Activated CD8-positive, alpha-beta memory T cell treated with anti-CD3 and anti-CD28 coated beads, Interleukin-2, amount 10 ng/mL, durations not matched to agents 7 days and 5 days (primary cell): ENCODE measurements around the gene PLXNB2. TPM values are rescaled to one million over a fixed set of nuclear protein-coding genes. Genes with fewer than 3 reads are reported as not detected.
"Not testable (repeated sequence)": the region's sequence is repeated elsewhere in the genome, so short reads cannot be mapped to it uniquely, and the experiment has no call there.

Source experiments
- ATAC-seq: fragments of 150-1000 bp; cut with Tn5 transposase; one replicate; pipeline ENCODE4 v1.10.0; 2021; ENCODE audit warnings: moderate library complexity
- CTCF ChIA-PET: fragments of 350-600 bp; sonication (Branson Sonifier 250); formaldehyde crosslinking; loops from one replicate; lab custom pipeline; 2021; ENCODE audit warnings: antibody characterized with exemption; lab: Charles Lee
- DNase-seq: peaks from one replicate; pipeline ENCODE4 v3.0.0-alpha.2; 2020
- H3K27ac Mint-ChIP-seq: one replicate; pipeline ENCODE4 v1.8.0; 2021; ENCODE audit warnings: mild to moderate bottlenecking, mixed read lengths
- H3K27me3 Mint-ChIP-seq: one replicate; pipeline ENCODE4 v1.8.0; 2021; ENCODE audit warnings: mixed read lengths
- H3K36me3 Mint-ChIP-seq: one replicate; pipeline ENCODE4 v1.8.0; 2021; ENCODE audit warnings: mild to moderate bottlenecking, mixed read lengths
- H3K4me1 Mint-ChIP-seq: one replicate; pipeline ENCODE4 v1.8.0; 2021; ENCODE audit warnings: mixed read lengths
- H3K4me3 Mint-ChIP-seq: one replicate; pipeline ENCODE4 v1.8.0; 2021; ENCODE audit warnings: mild to moderate bottlenecking, moderate library complexity, mixed read lengths
- H3K9me3 Mint-ChIP-seq: one replicate; pipeline ENCODE4 v1.8.0; 2022; ENCODE audit warnings: low read depth, mixed read lengths
- total RNA-seq, 2 experiments: library from RNA; stranded (reverse); gene quantifications; one replicate each; pipeline ENCODE4 v1.2.3, GENCODE V29; 2021

The PLXNB2 gene
- total RNA-seq, 2 experiments from 2014 or later, result 23.4 to 26.6 TPM

GRCh38 chr22:50274311-50274710, 33.1 kb downstream of the PLXNB2 start:
- DNase-seq (peak; percentile 70), ATAC-seq (no peak)
- H3K27ac Mint-ChIP-seq, result no peak overlapping the region
- no peaks in the 10 kb centered on the region for H3K36me3 Mint-ChIP-seq
- peaks cover 5% of the 10 kb centered on the region for H3K27me3 Mint-ChIP-seq
- CTCF ChIA-PET, result interaction anchor here (0.7 to 6.3 kb wide), 6 partner anchors 23 to 346 kb away, joined by 3 to 105 read pairs (median 8); partner anchors contain the start of genes DENND6B and HDAC10
- peaks cover 11% of the 10 kb centered on the region for H3K4me1 Mint-ChIP-seq
- no peak overlapping the region for H3K4me3 Mint-ChIP-seq
- no peaks in the 10 kb centered on the region for H3K9me3 Mint-ChIP-seq

GRCh38 chr22:50273781-50274180, 33.7 kb downstream of the PLXNB2 start:
- not testable (repeated sequence) for DNase-seq, H3K4me3 Mint-ChIP-seq, ATAC-seq, H3K9me3 Mint-ChIP-seq, H3K27ac Mint-ChIP-seq, H3K36me3 Mint-ChIP-seq, H3K27me3 Mint-ChIP-seq
- CTCF ChIA-PET, result interaction anchor here (0.9 to 6.3 kb wide), 7 partner anchors 19 to 224 kb away, joined by 3 to 105 read pairs (median 6); partner anchors contain the start of genes DENND6B and HDAC10
- H3K4me1 Mint-ChIP-seq, result peaks cover 11% of the 10 kb centered on the region

- not testable (repeated sequence) for H3K9me3 Mint-ChIP-seq
Observed at GRCh38 chr22:50273352-50273751, 34.1 kb downstream of the PLXNB2 start.

GRCh38 chr22:50272044-50272802, 35.2 kb downstream of the PLXNB2 start:
- Mint-ChIP-seq H3K27ac (no peak overlapping the region), H3K4me3 (no peak overlapping the region), H3K36me3 (no peaks in the 10 kb centered on the region), H3K9me3 (no peaks in the 10 kb centered on the region), H3K27me3 (peaks cover 5% of the 10 kb centered on the region), H3K4me1 (peaks cover 18% of the 10 kb centered on the region)
- DNase-seq, result no peak
- ATAC-seq, result no peak
- CTCF ChIA-PET, result interaction anchor here (0.9 to 6.3 kb wide), 13 partner anchors 10 to 226 kb away, joined by 3 to 105 read pairs (median 5); partner anchors contain the start of genes DENND6B and HDAC10

More at GRCh38 chr22:50273352-50273751, 34.1 kb downstream of the PLXNB2 start:
- not testable (repeated sequence) for H3K4me3 Mint-ChIP-seq, DNase-seq, H3K36me3 Mint-ChIP-seq, ATAC-seq, H3K27me3 Mint-ChIP-seq, H3K27ac Mint-ChIP-seq
- H3K4me1 Mint-ChIP-seq, result peaks cover 14% of the 10 kb centered on the region
- CTCF ChIA-PET, result interaction anchor here (0.9 to 6.3 kb wide), 7 partner anchors 20 to 225 kb away, joined by 3 to 105 read pairs (median 6); partner anchors contain the start of genes DENND6B and HDAC10

GRCh38 chr22:50271519-50271970, 35.9 kb downstream of the PLXNB2 start:
- ATAC-seq, result peak; percentile 27
- no peak overlapping the region for H3K27ac Mint-ChIP-seq

GRCh38 chr22:50270666-50271394, 36.6 kb downstream of the PLXNB2 start:
- H3K36me3 Mint-ChIP-seq, result no peaks in the 10 kb centered on the region
- CTCF ChIA-PET, result interaction anchor here (1.2 to 6.3 kb wide), 4 partner anchors 20 to 227 kb away, joined by 3 to 105 read pairs (median 9); partner anchors contain the start of genes DENND6B and HDAC10

More at GRCh38 chr22:50271519-50271970, 35.9 kb downstream of the PLXNB2 start:
- DNase-seq, result peak; percentile 71
- CTCF ChIA-PET, result interaction anchor here (1.1 to 6.3 kb wide), 9 partner anchors 9 to 227 kb away, joined by 3 to 105 read pairs (median 5); partner anchors contain the start of genes DENND6B and HDAC10
- H3K4me1 Mint-ChIP-seq, result peaks cover 16% of the 10 kb centered on the region
- H3K27me3 Mint-ChIP-seq, result peaks cover 5% of the 10 kb centered on the region
- H3K9me3 Mint-ChIP-seq, result no peaks in the 10 kb centered on the region
- no peak overlapping the region for H3K4me3 Mint-ChIP-seq
- H3K36me3 Mint-ChIP-seq, result no peaks in the 10 kb centered on the region

GRCh38 chr22:50269970-50270665, 37.3 kb downstream of the PLXNB2 start, which contains the start of gene MAPK11:
Gene MAPK11 (minus strand): TSS chr22:50270380. CDS start chr22:50270292, 88 bp downstream.
- DNase-seq (peak; percentile 82), ATAC-seq (peak; percentile 61)
- Mint-ChIP-seq H3K4me3 (peak within 1 kb of the TSS; percentile 58), H3K9me3 (no peaks in the 10 kb centered on the region), H3K36me3 (no peaks in the 10 kb centered on the region), H3K27ac (peak within 1 kb of the TSS; percentile 46), H3K4me1 (peaks cover 14% of the 10 kb centered on the region), H3K27me3 (peaks cover 5% of the 10 kb centered on the region)
- CTCF ChIA-PET, result interaction anchor here (0.6 to 4.7 kb wide), 3 partner anchors 18 to 72 kb away, joined by 3 to 25 read pairs (median 4); partner anchors contain the start of gene HDAC10

More at GRCh38 chr22:50270666-50271394, 36.6 kb downstream of the PLXNB2 start:
- peak; percentile 61 for ATAC-seq
- H3K27ac Mint-ChIP-seq, result peak overlapping the region; percentile 46
- H3K27me3 Mint-ChIP-seq, result peaks cover 5% of the 10 kb centered on the region
- no peaks in the 10 kb centered on the region for H3K9me3 Mint-ChIP-seq
- peak overlapping the region; percentile 55 for H3K4me3 Mint-ChIP-seq
- peak; percentile 83 for DNase-seq
- H3K4me1 Mint-ChIP-seq, result peaks cover 16% of the 10 kb centered on the region

GRCh38 chr22:50269573-50269969, 37.9 kb downstream of the PLXNB2 start:
- no peak for ATAC-seq
- DNase-seq, result no peak
- Mint-ChIP-seq H3K36me3 (no peaks in the 10 kb centered on the region), H3K4me3 (peak overlapping the region; percentile 58), H3K4me1 (peaks cover 14% of the 10 kb centered on the region), H3K27ac (no peak overlapping the region), H3K9me3 (no peaks in the 10 kb centered on the region), H3K27me3 (peaks cover 5% of the 10 kb centered on the region)
- CTCF ChIA-PET, result interaction anchor here (0.6 to 4.7 kb wide), 4 partner anchors 18 to 72 kb away, joined by 3 to 25 read pairs (median 4); partner anchors contain the start of gene HDAC10

GRCh38 chr22:50268655-50269113, 38.8 kb downstream of the PLXNB2 start:
- H3K36me3 Mint-ChIP-seq, result no peaks in the 10 kb centered on the region
- DNase-seq (no peak), ATAC-seq (no peak)
- CTCF ChIA-PET, result interaction anchor here (0.6 to 4.7 kb wide), 4 partner anchors 17 to 164 kb away, joined by 3 to 25 read pairs (median 4); partner anchors contain the start of gene HDAC10
- no peak overlapping the region for H3K27ac Mint-ChIP-seq
- peaks cover 5% of the 10 kb centered on the region for H3K27me3 Mint-ChIP-seq
- peaks cover 14% of the 10 kb centered on the region for H3K4me1 Mint-ChIP-seq
- no peaks in the 10 kb centered on the region for H3K9me3 Mint-ChIP-seq
- H3K4me3 Mint-ChIP-seq, result peak overlapping the region; percentile 58

- no peak overlapping the region for H3K4me3 Mint-ChIP-seq
- peak; percentile 4 for ATAC-seq
- no peak overlapping the region for H3K27ac Mint-ChIP-seq
Observed at GRCh38 chr22:50267591-50268390, 39.7 kb downstream of the PLXNB2 start.

GRCh38 chr22:50266994-50267393, 40.5 kb downstream of the PLXNB2 start:
- Mint-ChIP-seq H3K36me3 (no peaks in the 10 kb centered on the region), H3K27ac (no peak overlapping the region), H3K9me3 (no peaks in the 10 kb centered on the region), H3K27me3 (peaks cover 5% of the 10 kb centered on the region), H3K4me3 (no peak overlapping the region), H3K4me1 (peaks cover 19% of the 10 kb centered on the region)
- ATAC-seq (no peak), DNase-seq (no peak)
- CTCF ChIA-PET, result interaction anchor here (1.0 to 4.7 kb wide), 5 partner anchors 9 to 74 kb away, joined by 3 to 25 read pairs (median 4); partner anchors contain the start of gene HDAC10

More at GRCh38 chr22:50267591-50268390, 39.7 kb downstream of the PLXNB2 start:
- H3K4me1 Mint-ChIP-seq, result peaks cover 14% of the 10 kb centered on the region
- no peaks in the 10 kb centered on the region for H3K9me3 Mint-ChIP-seq
- DNase-seq, result peak; percentile 59
- H3K36me3 Mint-ChIP-seq, result no peaks in the 10 kb centered on the region
- CTCF ChIA-PET, result interaction anchor here (0.7 to 4.7 kb wide), 7 partner anchors 8 to 74 kb away, joined by 3 to 25 read pairs (median 4); partner anchors contain the start of gene HDAC10
- peaks cover 3% of the 10 kb centered on the region for H3K27me3 Mint-ChIP-seq
